Stimulated activated CD8-positive, alpha-beta memory T cell treated with anti-CD3 and anti-CD28 coated beads, Interleukin-7, amount 100 ng/mL, for 1 hour (primary cell): ENCODE measurements around the gene SLC35B1.
"Not testable (repeated sequence)": the region's sequence is repeated elsewhere in the genome, so short reads cannot be mapped to it uniquely, and the experiment has no call there.

Experiments used
- DNase-seq, 2 donors: peaks; one replicate each; pipeline ENCODE4 v3.0.0-alpha.2; 2020; ENCODE audit warnings: low read depth in 2 of 2

Gene SLC35B1

DNA sequence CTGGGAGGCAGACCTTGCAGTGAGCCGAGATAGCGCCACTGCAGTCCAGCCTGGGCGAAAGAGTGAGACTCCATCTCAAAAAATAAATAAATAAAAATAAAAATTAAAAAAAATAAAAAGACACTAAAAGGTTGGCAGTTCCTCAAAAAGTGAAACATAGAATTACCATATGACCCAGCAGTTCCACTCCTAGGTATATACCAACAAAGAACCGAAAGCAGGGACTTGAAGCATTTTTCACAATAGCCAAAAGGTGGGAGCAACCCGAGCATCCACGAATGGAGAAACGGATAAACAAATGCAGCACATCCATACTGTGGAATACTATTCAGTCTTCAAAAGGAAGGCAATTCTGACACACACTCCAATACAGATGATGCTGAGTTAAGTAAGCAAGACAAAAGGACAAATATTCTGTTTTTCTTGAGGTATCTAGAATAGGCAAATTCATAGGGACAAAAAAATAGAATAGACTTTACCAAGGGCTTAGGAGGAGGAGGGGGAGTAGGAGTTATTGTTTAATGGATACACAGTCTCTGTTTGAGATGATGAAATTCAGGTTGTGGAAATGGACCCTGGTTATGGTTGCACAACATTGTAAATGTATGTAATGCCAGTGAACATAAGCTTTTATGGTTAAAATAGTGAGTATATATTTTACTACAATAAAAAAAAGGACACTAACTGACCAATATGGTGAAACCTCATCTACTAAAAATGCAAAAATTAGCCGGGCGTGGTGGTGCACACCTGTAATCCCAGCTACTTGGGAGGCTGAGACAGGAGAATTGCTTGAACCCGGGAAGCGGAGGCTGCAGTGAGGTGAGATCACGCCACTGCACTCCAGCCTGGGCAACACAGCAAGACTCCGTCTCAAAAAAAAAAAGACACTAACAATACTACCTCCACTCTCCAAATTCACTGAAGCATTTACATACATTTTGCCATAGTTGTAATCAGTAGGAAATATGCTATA, 27.0 kb upstream of the SLC35B1 start:
- DNase-seq, result no peak

- DNase-seq, result no peak
These were observed 23.7 kb upstream of the SLC35B1 start for GRCh38 chr17:49731435-49731831.

GRCh38 chr17:49730785-49731434, 23.1 kb upstream of the SLC35B1 start:
- DNase-seq, result no peak

GRCh38 chr17:49730078-49730784, 22.5 kb upstream of the SLC35B1 start:
- DNase-seq, result no peak

- no peak for DNase-seq
These were observed 21.3 kb upstream of the SLC35B1 start for GRCh38 chr17:49729069-49729468.

DNA sequence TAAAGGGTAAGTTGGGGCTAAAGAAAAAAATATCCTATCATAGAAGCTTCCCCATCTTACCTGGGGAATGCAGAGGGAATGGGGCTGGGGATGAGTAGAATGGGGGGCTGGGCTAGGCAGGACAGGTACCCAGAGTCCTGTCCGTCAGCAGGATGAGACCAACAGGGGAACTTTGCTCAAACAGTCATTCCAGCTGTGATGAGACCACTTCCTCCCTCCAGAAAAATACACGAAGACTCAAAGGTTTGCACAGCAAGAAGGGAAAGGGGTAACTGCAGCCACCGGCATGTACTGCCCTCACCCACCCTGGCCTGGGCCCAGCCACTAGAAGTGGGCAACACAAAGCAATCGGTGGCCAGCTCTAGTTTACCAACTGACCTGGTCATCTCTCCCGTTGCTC, 20.7 kb upstream of the SLC35B1 start:
- DNase-seq, result no peak

DNA sequence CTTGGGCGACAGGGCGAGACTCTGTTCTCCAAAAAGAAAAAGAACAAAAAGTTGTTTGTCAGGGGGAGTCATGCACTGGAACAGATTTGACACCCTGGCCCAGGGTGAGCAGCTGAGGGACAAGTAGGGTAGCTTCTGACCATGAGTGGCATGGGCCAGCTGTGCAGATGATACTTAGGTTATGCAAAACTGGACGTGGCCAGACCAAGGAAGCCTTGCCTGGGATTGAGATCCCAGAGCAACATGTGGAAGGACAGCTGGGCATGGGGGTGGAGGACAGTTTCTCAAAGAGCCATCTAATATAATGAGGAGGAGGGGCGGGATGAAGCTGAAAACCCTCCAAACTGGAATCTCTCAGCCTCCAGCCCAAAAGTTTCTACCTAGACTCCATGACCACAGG, 19.6 kb upstream of the SLC35B1 start:
- DNase-seq, result no peak

- DNase-seq, result no peak
These were observed 17.8 kb upstream of the SLC35B1 start for GRCh38 chr17:49725452-49726130.

- DNase-seq, result not testable (repeated sequence)
These were observed 16.8 kb upstream of the SLC35B1 start for GRCh38 chr17:49724552-49724951.

DNA sequence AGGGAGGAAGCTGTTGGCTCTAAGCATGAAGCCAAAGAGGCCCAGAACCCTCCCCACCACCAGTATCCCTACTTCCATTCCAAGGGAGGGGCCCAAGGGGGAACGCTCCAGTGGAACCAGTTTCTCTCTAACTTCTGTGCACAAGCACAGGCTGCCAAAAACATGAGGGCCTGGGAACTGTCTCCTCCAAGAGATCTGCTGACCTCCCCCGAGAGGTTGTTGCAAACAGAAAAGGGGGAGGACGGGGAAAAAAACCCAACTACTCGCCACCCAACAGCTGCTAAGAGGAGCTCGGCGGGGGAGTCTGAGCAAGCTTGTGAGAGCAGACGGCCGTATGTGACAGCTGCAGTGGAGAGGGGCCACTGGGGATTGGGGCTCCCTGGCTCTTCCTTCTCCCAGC, 15.7 kb upstream of the SLC35B1 start:
- no peak for DNase-seq

DNA sequence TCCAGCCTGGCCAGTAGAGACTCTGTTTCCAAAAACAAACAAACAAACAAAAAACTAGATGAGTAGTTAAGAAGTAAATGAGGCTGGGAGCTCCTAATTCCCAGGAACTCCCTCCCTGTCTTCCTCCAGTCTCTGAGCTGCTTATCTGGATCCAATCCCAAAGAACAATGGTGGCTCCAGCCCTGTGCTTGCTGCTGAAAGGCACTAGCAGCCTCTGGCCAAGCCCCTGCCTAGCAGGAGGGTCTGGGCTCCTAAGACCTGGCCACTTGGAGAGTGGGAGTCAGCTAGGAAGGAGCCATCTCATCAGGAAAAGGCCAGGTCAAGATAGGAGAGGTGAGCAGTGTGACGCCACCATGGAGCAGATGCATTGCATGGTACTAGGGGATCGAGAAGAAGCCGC, 14.3 kb upstream of the SLC35B1 start:
- DNase-seq, result no peak

GRCh38 chr17:49717371-49717861, 9.7 kb upstream of the SLC35B1 start:
- no peak for DNase-seq

- no peak for DNase-seq
These were observed 9.1 kb upstream of the SLC35B1 start for GRCh38 chr17:49716668-49717364.

GRCh38 chr17:49715717-49716279, 8.0 kb upstream of the SLC35B1 start:
- DNase-seq, result peak in 1 of 2 donors; percentile 23

- DNase-seq, result no peak
These were observed 7.5 kb upstream of the SLC35B1 start for GRCh38 chr17:49715216-49715615.

- DNase-seq, result no peak
These were observed 885 bp upstream of the SLC35B1 start for GRCh38 chr17:49708515-49709183.

GRCh38 chr17:49707246-49707607, 537 bp downstream of the SLC35B1 start:
- DNase-seq, result no peak

DNA sequence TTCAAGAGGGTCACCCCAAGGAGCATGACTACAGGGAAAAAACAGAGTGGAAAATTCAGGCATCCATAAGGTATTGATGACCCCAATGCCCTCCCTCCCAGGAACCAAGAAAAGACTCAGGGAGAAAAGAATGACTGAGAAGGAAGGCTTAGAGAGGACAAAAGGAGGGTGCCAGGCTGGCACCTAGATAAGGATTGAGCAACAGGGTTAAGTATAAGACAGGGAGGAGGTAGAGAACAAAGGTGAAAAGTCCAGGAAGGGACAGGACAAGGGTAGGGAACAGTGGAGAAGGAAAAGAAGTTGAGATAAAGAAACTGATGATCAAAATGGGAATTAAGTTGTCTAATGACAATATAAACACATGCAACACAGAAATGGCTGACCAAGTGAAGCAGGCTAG, 2.5 kb downstream of the SLC35B1 start:
- DNase-seq, result no peak

GRCh38 chr17:49703557-49704277, 4.0 kb downstream of the SLC35B1 start:
- no peak for DNase-seq

GRCh38 chr17:49700960-49701359, 6.8 kb downstream of the SLC35B1 start:
- DNase-seq, result no peak
